ENCODE results near the gene TTC17. TPM values are rescaled to one million over a fixed set of nuclear protein-coding genes. Genes with fewer than 3 reads are reported as not detected.
A peak's percentile ranks its signal among the peaks of the same experiment; 100 is the strongest.

The TTC17 gene
- total and polyA plus RNA-seq, 2 of the 4 experiments (the other 2 are of a cell fraction) = 56.3 to 61.3 TPM

DNA sequence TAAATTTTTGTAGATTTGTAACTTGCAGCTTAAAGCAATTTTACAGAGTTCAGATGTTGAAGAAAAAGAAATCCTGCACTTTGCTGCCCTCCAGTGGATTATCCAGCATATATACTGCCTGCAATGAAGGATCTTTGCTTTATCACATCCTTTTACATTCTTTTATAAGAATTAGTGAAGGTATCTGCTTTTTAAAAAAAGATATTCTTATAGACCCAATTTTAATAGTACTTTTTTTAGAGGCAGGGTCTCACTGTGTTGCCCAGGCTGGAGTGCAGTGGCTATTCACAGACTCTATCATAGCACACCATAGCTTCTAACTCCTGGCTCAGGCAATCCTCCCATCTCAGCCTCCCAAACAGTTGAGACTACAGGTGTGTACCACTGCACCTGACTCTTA, 60.7 kb downstream of the TTC17 start:
- no peak overlapping the region for H2BK5ac ChIP-seq (ENCODE audit: low read depth, low read length, poor library complexity, severe bottlenecking)
- H3K9ac ChIP-seq (ENCODE audit: low read depth, low read length) = no peak overlapping the region
- peaks cover 4% of the 10 kb centered on the region; the same call in 1 of the 2 replicates for H3K36me3 ChIP-seq (ENCODE audit: control insufficient read depth, insufficient read depth, low read length)
- H2BK20ac ChIP-seq (ENCODE audit: low read depth, low read length) = no peak overlapping the region
- H3K18ac ChIP-seq (ENCODE audit: low read depth, low read length) = no peak overlapping the region
- H3K4me3 ChIP-seq (ENCODE audit: insufficient read depth, low read depth, low read length) = no peak overlapping the region
- 0 out of 2 replicates have a peak, but pooled peaks cover 2% of the 10 kb centered on the region for H3K4me1 ChIP-seq (ENCODE audit: control insufficient read depth, insufficient read depth, low read length)
- H4K91ac ChIP-seq (ENCODE audit: insufficient read depth, low read depth, low read length) = no peak overlapping the region
- no peak for TF ChIP-seq MAZ (IDR thresholded peaks at IDR 0.05; ENCODE audit: borderline replicate concordance, low read depth, low read length)
- peak; percentile 37; the same call in 1 of the 2 replicates for TF ChIP-seq SMC3 (IDR thresholded peaks at IDR 0.05; ENCODE audit: low read depth, low read length)
- peak; percentile 66 for TF ChIP-seq RAD21 (IDR thresholded peaks at IDR 0.05; ENCODE audit: low read length)
- TF ChIP-seq CTCF (conservative IDR thresholded peaks at IDR 0.05; ENCODE audit: low read depth, low read length) = peak; percentile 59
- no peak overlapping the region for H3K4me2 ChIP-seq (ENCODE audit: low read depth, low read length)
- no peaks in the 10 kb centered on the region for H3K9me3 ChIP-seq (ENCODE audit: control insufficient read depth, insufficient read depth, low read length)
- H3K56ac ChIP-seq (ENCODE audit: extremely low read depth, insufficient read depth, low read length) = no peak overlapping the region
- H3K27ac ChIP-seq (ENCODE audit: insufficient read depth, low read length) = no peak overlapping the region
- H3K14ac ChIP-seq (replicated peaks; ENCODE audit: low read depth, low read length) = no peak overlapping the region
- DNase-seq (peak; percentile 53), ATAC-seq (ENCODE audit: low read depth) (peak; percentile 83)
- H2AK9ac ChIP-seq (replicated peaks; ENCODE audit: low read depth, low read length, poor library complexity) = no peak overlapping the region
- H3K4ac ChIP-seq (ENCODE audit: low read depth, low read length) = no peak overlapping the region
- intact Hi-C loops (cut with micrococcal nuclease) = loop anchor here (1.0 to 5.0 kb wide), 3 partner anchors 92 to 433 kb away; no protein-coding TSS in a partner anchor
- in situ Hi-C loops (cut with MboI; ENCODE audit: low sequenced_read_pairs) = no loop called here
- no peaks in the 10 kb centered on the region for H3K27me3 ChIP-seq (ENCODE audit: control insufficient read depth, insufficient read depth, low read length)
- CTCF ChIA-PET = interaction anchor here (0.9 to 1.6 kb wide), 5 partner anchors 45 to 137 kb away, joined by 3 to 4 read pairs (median 3); partner anchors contain the start of genes API5 and TTC17
- no peak overlapping the region for H2AFZ ChIP-seq (replicated peaks; ENCODE audit: low read length, poor library complexity)
- no TSS peak for BruUV-seq (replicated peaks)
- no peak overlapping the region for H4K8ac ChIP-seq (ENCODE audit: low read depth in 2 of 2, low read length in 2 of 2)
- no peak overlapping the region for H2BK15ac ChIP-seq (ENCODE audit: low read depth, low read length)
- dilution Hi-C loops (cut with HindIII; ENCODE audit: low sequenced_read_pairs, unreplicated experiment) = no loop called here
- no peak overlapping the region for H2AK5ac ChIP-seq (ENCODE audit: low read depth, low read length)
- POLR2A ChIA-PET (ENCODE audit: unreplicated experiment) = no interaction called here
- no peak overlapping the region for H3K23ac ChIP-seq (ENCODE audit: low read depth, low read length)
- H2BK120ac ChIP-seq (ENCODE audit: low read depth, low read length) = no peak overlapping the region
- peaks cover 3 to 4% of the 10 kb centered on the region in 2 experiments; a peak in 1 of 4 replicates for H3K79me1 ChIP-seq (ENCODE audit: low read depth in 1 of 2, low read length in 2 of 2)
- no peak overlapping the region for H4K5ac ChIP-seq (ENCODE audit: low read depth, low read length)
- H3K9me1 ChIP-seq (ENCODE audit: insufficient read depth, low read length) = no peaks in the 10 kb centered on the region; the same call in 1 of the 2 replicates
- H4K20me1 ChIP-seq (ENCODE audit: insufficient read depth, low read length) = no peaks in the 10 kb centered on the region; the same call in 1 of the 2 replicates
